Loucy (cell line): ENCODE data around the gene CUL1.

Experiments used
- H2AFZ ChIP-seq: fragments of 200-600 bp; sonication (generic); 2 replicates; pipeline ENCODE4 v1.6.0; 2016; ENCODE audit warnings: antibody characterized with exemption, mild to moderate bottlenecking, low read length, moderate library complexity
- H3F3A ChIP-seq: fragments of 200-600 bp; 2 replicates; pipeline ENCODE4 v1.6.0; 2016; ENCODE audit warnings: antibody characterized with exemption, low read depth, mild to moderate bottlenecking
- H3K27me3 ChIP-seq: fragments of 200-600 bp; sonication (generic); 2 replicates; pipeline ENCODE4 v1.6.1; 2014; ENCODE audit warnings: low read length, mild to moderate bottlenecking; ENCODE audit not compliant: insufficient read depth, poor library complexity, severe bottlenecking
- H3K36me3 ChIP-seq: fragments of 200-600 bp; sonication (generic); 2 replicates; pipeline ENCODE4 v1.6.1; 2016; ENCODE audit warnings: low read length; ENCODE audit not compliant: insufficient read depth
- H3K4me1 ChIP-seq: fragments of 200-600 bp; sonication (generic); 2 replicates; pipeline ENCODE4 v1.5.1; 2014; ENCODE audit warnings: low read length, mild to moderate bottlenecking; ENCODE audit not compliant: insufficient read depth, poor library complexity, severe bottlenecking
- H3K4me2 ChIP-seq: fragments of 200-600 bp; sonication (generic); 2 replicates; pipeline ENCODE4 v1.6.0; 2014; ENCODE audit warnings: antibody characterized with exemption, low read length, low read depth, mild to moderate bottlenecking; ENCODE audit not compliant: poor library complexity, severe bottlenecking
- H3K4me3 ChIP-seq: fragments of 200-600 bp; sonication (generic); 2 replicates; pipeline ENCODE4 v1.5.1; 2014; ENCODE audit warnings: low read length, mild to moderate bottlenecking, mixed read lengths; ENCODE audit not compliant: poor library complexity, severe bottlenecking
- H3K79me2 ChIP-seq: fragments of 200-600 bp; sonication (generic); 2 replicates; pipeline ENCODE4 v1.6.1; 2014; ENCODE audit warnings: low read length; ENCODE audit not compliant: insufficient read depth
- H3K9ac ChIP-seq: fragments of 200-600 bp; sonication (generic); 2 replicates; pipeline ENCODE4 v1.6.0; 2014; ENCODE audit warnings: mild to moderate bottlenecking, low read depth, low read length, moderate library complexity; ENCODE audit not compliant: poor library complexity, severe bottlenecking
- H3K9me2 ChIP-seq: fragments of 200-600 bp; sonication (generic); replicated peaks from 2 replicates; pipeline ENCODE4 v1.6.1; 2016; ENCODE audit warnings: low read depth, low read length, mixed read lengths
- H3K9me3 ChIP-seq: fragments of 200-600 bp; sonication (generic); 2 replicates; pipeline ENCODE4 v1.6.1; 2014; ENCODE audit warnings: mild to moderate bottlenecking, antibody characterized with exemption, low read length, low read depth; ENCODE audit not compliant: insufficient read depth
- H4K20me1 ChIP-seq: fragments of 200-600 bp; sonication (generic); 2 replicates; pipeline ENCODE4 v1.6.0; 2014; ENCODE audit warnings: antibody characterized with exemption, low read length, mild to moderate bottlenecking; ENCODE audit not compliant: insufficient read depth, poor library complexity, severe bottlenecking
- CTCF ChIP-seq: fragments of 200-600 bp; sonication (generic); conservative IDR thresholded peaks from 2 replicates; pipeline ENCODE4 v1.5.1; 2014; ENCODE audit warnings: mild to moderate bottlenecking, antibody characterized with exemption, low read length
- EZH2phosphoT487 ChIP-seq: fragments of 200-600 bp; IDR thresholded peaks from 2 replicates; pipeline ENCODE4 v1.6.1; 2018; ENCODE audit warnings: antibody characterized with exemption, mild to moderate bottlenecking, moderate library complexity, borderline replicate concordance

Gene CUL1

GRCh38 chr7:148670374-148670773, 28.3 kb upstream of the CUL1 start:
- no peak for TF ChIP-seq EZH2phosphoT487
- TF ChIP-seq CTCF, result no peak
- no peak overlapping the region for H3K4me2 ChIP-seq
- H3K79me2 ChIP-seq, result no peaks in the 10 kb centered on the region
- no peaks in the 10 kb centered on the region for H3F3A ChIP-seq
- H2AFZ ChIP-seq, result no peak overlapping the region
- H3K9me3 ChIP-seq, result no peaks in the 10 kb centered on the region; the same call in 1 of the 2 replicates
- H3K4me1 ChIP-seq, result no peaks in the 10 kb centered on the region
- H4K20me1 ChIP-seq, result no peaks in the 10 kb centered on the region
- H3K9me2 ChIP-seq, result no peaks in the 10 kb centered on the region
- no peaks in the 10 kb centered on the region for H3K27me3 ChIP-seq
- H3K4me3 ChIP-seq, result no peak overlapping the region
- H3K9ac ChIP-seq, result no peak overlapping the region
- no peaks in the 10 kb centered on the region for H3K36me3 ChIP-seq

- H3K4me2 ChIP-seq, result no peak overlapping the region
- H3K79me2 ChIP-seq, result no peaks in the 10 kb centered on the region
- no peak for TF ChIP-seq CTCF
- TF ChIP-seq EZH2phosphoT487, result no peak
- H3K9ac ChIP-seq, result no peak overlapping the region
- H3K36me3 ChIP-seq, result no peaks in the 10 kb centered on the region
- no peaks in the 10 kb centered on the region for H3K27me3 ChIP-seq
- H3F3A ChIP-seq, result no peaks in the 10 kb centered on the region
- no peaks in the 10 kb centered on the region for H3K4me1 ChIP-seq
- H3K4me3 ChIP-seq, result no peak overlapping the region
- H2AFZ ChIP-seq, result no peak overlapping the region
- no peaks in the 10 kb centered on the region for H4K20me1 ChIP-seq
- no peaks in the 10 kb centered on the region; the same call in 1 of the 2 replicates for H3K9me3 ChIP-seq
- no peaks in the 10 kb centered on the region for H3K9me2 ChIP-seq
These were observed 27.9 kb upstream of the CUL1 start for GRCh38 chr7:148670807-148671206.

- Histone ChIP-seq H3K9me2 (no peaks in the 10 kb centered on the region), H3K9ac (no peak overlapping the region), H2AFZ (no peak overlapping the region), H3K36me3 (no peaks in the 10 kb centered on the region), H3K4me3 (no peak overlapping the region), H3K79me2 (no peaks in the 10 kb centered on the region), H3K4me1 (no peaks in the 10 kb centered on the region), H3K27me3 (no peaks in the 10 kb centered on the region), H3F3A (no peaks in the 10 kb centered on the region), H3K4me2 (no peak overlapping the region), H3K9me3 (no peaks in the 10 kb centered on the region; the same call in 1 of the 2 replicates), H4K20me1 (no peaks in the 10 kb centered on the region)
- TF ChIP-seq EZH2phosphoT487, result no peak
- TF ChIP-seq CTCF, result no peak
These were observed 26.7 kb upstream of the CUL1 start for GRCh38 chr7:148672041-148672440.
